GM23338 (cell line): Measurements from ENCODE around the gene EFEMP1. TPM values are rescaled to one million over a fixed set of nuclear protein-coding genes. Genes with fewer than 3 reads are reported as not detected.

Experiments
- ATAC-seq: fragments of 200-7000 bp; cut with Tn5 transposase; 3 replicates; pipeline ENCODE4 v1.9.1; 2020
- DNase-seq: peaks from one replicate; pipeline ENCODE4 v3.0.0-alpha.2; 2015; ENCODE audit warnings: low spot score
- H2AFZ ChIP-seq: fragments of 200-600 bp; sonication (generic); 2 replicates; pipeline ENCODE4 v1.8.0; 2016; ENCODE audit warnings: antibody characterized with exemption, mild to moderate bottlenecking, moderate library complexity
- H3F3A ChIP-seq: fragments of 200-600 bp; sonication (generic); replicated peaks from 2 replicates; pipeline ENCODE4 v1.8.0; 2017; ENCODE audit warnings: antibody characterized with exemption, mixed run types, low read depth
- H3K27ac ChIP-seq: fragments of 200-600 bp; sonication (generic); 2 replicates; pipeline ENCODE4 v1.6.1; 2016; ENCODE audit warnings: low read depth
- H3K27me3 ChIP-seq: fragments of 200-600 bp; sonication (generic); 2 replicates; pipeline ENCODE4 v1.8.0; 2016; ENCODE audit warnings: mild to moderate bottlenecking, mixed run types, moderate library complexity; ENCODE audit not compliant: insufficient read depth
- H3K36me3 ChIP-seq: fragments of 200-600 bp; sonication (generic); 2 replicates; pipeline ENCODE4 v1.8.0; 2016; ENCODE audit warnings: mild to moderate bottlenecking; ENCODE audit not compliant: insufficient read depth
- H3K4me1 ChIP-seq: fragments of 200-600 bp; sonication (generic); 2 replicates; pipeline ENCODE4 v1.8.0; 2016; ENCODE audit warnings: mild to moderate bottlenecking, moderate library complexity; ENCODE audit not compliant: insufficient read depth
- H3K4me2 ChIP-seq: fragments of 200-600 bp; sonication (generic); 2 replicates; pipeline ENCODE4 v1.7.1; 2017; ENCODE audit warnings: mixed run types
- H3K4me3 ChIP-seq: fragments of 200-600 bp; sonication (generic); 2 replicates; pipeline ENCODE4 v1.6.1; 2016; ENCODE audit warnings: mixed run types
- H3K79me2 ChIP-seq: fragments of 200-600 bp; sonication (generic); replicated peaks from 2 replicates; pipeline ENCODE4 v1.8.0; 2017; ENCODE audit warnings: mild to moderate bottlenecking; ENCODE audit not compliant: insufficient read depth
- H3K9me2 ChIP-seq: fragments of 200-600 bp; sonication (generic); 2 replicates; pipeline ENCODE4 v1.8.0; 2017; ENCODE audit not compliant: insufficient read depth
- H4K20me1 ChIP-seq: fragments of 200-600 bp; sonication (generic); replicated peaks from 2 replicates; pipeline ENCODE4 v1.8.0; 2017; ENCODE audit warnings: mild to moderate bottlenecking; ENCODE audit not compliant: insufficient read depth
- H3K27ac Mint-ChIP-seq: 2 replicates; pipeline ENCODE4 v1.8.0; 2020; ENCODE audit warnings: inconsistent platforms, mild to moderate bottlenecking, moderate library complexity, mixed read lengths
- H3K27me3 Mint-ChIP-seq: 3 replicates; pipeline ENCODE4 v1.8.0; 2022; ENCODE audit warnings: low read depth, mild to moderate bottlenecking, moderate library complexity, mixed read lengths, inconsistent platforms; ENCODE audit not compliant: insufficient read depth, poor library complexity
- H3K36me3 Mint-ChIP-seq: 3 replicates; pipeline ENCODE4 v1.8.0; 2021; ENCODE audit warnings: low read depth, mild to moderate bottlenecking, inconsistent platforms, moderate library complexity, mixed read lengths
- H3K4me1 Mint-ChIP-seq: 3 replicates; pipeline ENCODE4 v1.8.0; 2020; ENCODE audit warnings: mild to moderate bottlenecking, inconsistent platforms, mixed read lengths
- H3K4me3 Mint-ChIP-seq: 3 replicates; pipeline ENCODE4 v1.8.0; 2021; ENCODE audit warnings: moderate library complexity, mild to moderate bottlenecking, inconsistent platforms, mixed read lengths
- H3K9me3 Mint-ChIP-seq: 3 replicates; pipeline ENCODE4 v1.8.0; 2020; ENCODE audit warnings: moderate library complexity, mild to moderate bottlenecking, inconsistent platforms, mixed read lengths
- CREB1 ChIP-seq: fragments of 250-450 bp; sonication (Bioruptor Pico); IDR thresholded peaks from 2 replicates; pipeline ENCODE4 v1.5.0; 2020; ENCODE audit warnings: low read depth, mild to moderate bottlenecking, moderate library complexity
- CTCF ChIP-seq, 2 experiments: fragments of 200-600 bp in 1 of 2; sonication (generic) in 1 of 2; conservative IDR thresholded peaks; 2 replicates each; pipeline versions ENCODE4 v1.5.1 to v1.6.1; 2016 to 2017; ENCODE audit warnings: antibody characterized with exemption in 2 of 2, low read depth in 2 of 2, mild to moderate bottlenecking in 2 of 2, moderate library complexity in 1 of 2
- ETS1 ChIP-seq: IDR thresholded peaks from 2 replicates; pipeline ENCODE4 v1.6.1; 2016; ENCODE audit warnings: antibody characterized with exemption
- EZH2 ChIP-seq: fragments of 200-600 bp; sonication (generic); IDR thresholded peaks from one replicate; pipeline ENCODE4 v1.8.0; 2017; ENCODE audit warnings: antibody characterized with exemption, mild to moderate bottlenecking, low read depth; ENCODE audit not compliant: unreplicated experiment
- EZH2phosphoT487 ChIP-seq: fragments of 200-600 bp; sonication (generic); IDR thresholded peaks from one replicate; pipeline ENCODE4 v1.8.1; 2018; ENCODE audit warnings: antibody characterized with exemption; ENCODE audit not compliant: unreplicated experiment
- JUNB ChIP-seq: IDR thresholded peaks from one replicate; pipeline ENCODE4 v1.6.1; 2016; ENCODE audit warnings: antibody characterized with exemption; ENCODE audit not compliant: unreplicated experiment
- POLR2AphosphoS5 ChIP-seq: IDR thresholded peaks from 2 replicates; pipeline ENCODE4 v1.6.1; 2016; ENCODE audit warnings: antibody characterized with exemption, low read depth
- REST ChIP-seq: IDR thresholded peaks from one replicate; pipeline ENCODE4 v1.6.1; 2018; ENCODE audit warnings: antibody characterized with exemption; ENCODE audit not compliant: unreplicated experiment
- STAT1 ChIP-seq: IDR thresholded peaks from one replicate; pipeline ENCODE4 v1.6.1; 2016; ENCODE audit warnings: antibody characterized with exemption; ENCODE audit not compliant: unreplicated experiment
- ZNF331 ChIP-seq: fragments of 250-450 bp; sonication (Bioruptor Pico); IDR thresholded peaks from 2 replicates; pipeline ENCODE4 v1.5.0; 2020; ENCODE audit warnings: low read depth, mild to moderate bottlenecking, moderate library complexity
- ZNF462 ChIP-seq: fragments of 250-450 bp; sonication (Bioruptor Pico); IDR thresholded peaks from 2 replicates; pipeline ENCODE4 v1.5.0; 2020; ENCODE audit warnings: mild to moderate bottlenecking, moderate library complexity
- polyA plus RNA-seq: library from polyadenylated mRNA; unstranded; fragments of >200 nt; fragmentation: Nextera tagmentation; extraction: Ambion mirVana; gene quantifications from 2 replicates; pipeline ENCODE4 v1.2.1, GENCODE V29; 2016
- total RNA-seq: library from RNA; depleted of rRNA; stranded (reverse); fragments of >200 nt; shearing (Covaris generic); gene quantifications from 2 replicates; pipeline ENCODE4 v1.2.3, GENCODE V29; 2014

EFEMP1 gene
- total and polyA plus RNA-seq, 2 experiments from 2014 or later, result 12.6 to 22.5 TPM

- no peak for TF ChIP-seq ZNF462
- no peak for TF ChIP-seq CREB1 (CRISPR knock-in tag)
These were observed 40.2 kb downstream of the EFEMP1 start (continued) for GRCh38 chr2:55883357-55883756.

- H3K79me2 ChIP-seq, result no peaks in the 10 kb centered on the region
- DNase-seq (no peak), ATAC-seq (no peak)
- H3K4me1 ChIP-seq, result no peaks in the 10 kb centered on the region
- H3K9me2 ChIP-seq, result no peaks in the 10 kb centered on the region
- H3K27me3 ChIP-seq, result no peaks in the 10 kb centered on the region
- no peak overlapping the region for H3K4me2 ChIP-seq
- H3F3A ChIP-seq, result no peaks in the 10 kb centered on the region
- Mint-ChIP-seq H3K4me1 (peaks cover 7% of the 10 kb centered on the region; the same call in 2 of the 3 replicates), H3K9me3 (no peaks in the 10 kb centered on the region), H3K4me3 (no peak overlapping the region), H3K36me3 (no peaks in the 10 kb centered on the region), H3K27ac (no peak overlapping the region), H3K27me3 (peaks cover 4% of the 10 kb centered on the region)
- H3K4me3 ChIP-seq, result no peak overlapping the region
- H3K36me3 ChIP-seq, result no peaks in the 10 kb centered on the region
- no peak overlapping the region for H3K27ac ChIP-seq
- no peaks in the 10 kb centered on the region for H4K20me1 ChIP-seq
- H2AFZ ChIP-seq, result no peak overlapping the region
- TF ChIP-seq POLR2AphosphoS5, result no peak
- no peak for TF ChIP-seq CTCF (conservative IDR thresholded peaks at IDR 0.05; ENCODE audit: low read depth in 2 of 2)
- no peak for TF ChIP-seq ZNF331 (CRISPR knock-in tag)
- no peak for TF ChIP-seq EZH2
- TF ChIP-seq ETS1, result no peak
- TF ChIP-seq EZH2phosphoT487, result no peak
- no peak for TF ChIP-seq JUNB
- no peak for TF ChIP-seq REST
- TF ChIP-seq STAT1, result no peak
These were observed 40.6 kb downstream of the EFEMP1 start for GRCh38 chr2:55882954-55883353.
